ENCODE data around the gene NLRC3. TPM values are rescaled to one million over a fixed set of nuclear protein-coding genes. Genes with fewer than 3 reads are reported as not detected.
A peak's percentile ranks its signal among the peaks of the same experiment; 100 is the strongest.
"Not testable (repeated sequence)": the region's sequence is repeated elsewhere in the genome, so short reads cannot be mapped to it uniquely, and the experiment has no call there.

The NLRC3 gene
- total and polyA plus RNA-seq, 9 donors: 0.10 to 1.3 (median 0.23) TPM

GRCh38 chr16:3510416-3510815 is 66.8 kb downstream of the NLRC3 start:
- DNase-seq: peak in 1 of 5 donors; percentile 22
- H3K4me1 ChIP-seq (ENCODE audit: insufficient read depth): no peaks in the 10 kb centered on the region
- 92 to 96% (median 93%) methylated on average over 10 of the region's 10 CpGs for WGBS, 3 donors

DNA sequence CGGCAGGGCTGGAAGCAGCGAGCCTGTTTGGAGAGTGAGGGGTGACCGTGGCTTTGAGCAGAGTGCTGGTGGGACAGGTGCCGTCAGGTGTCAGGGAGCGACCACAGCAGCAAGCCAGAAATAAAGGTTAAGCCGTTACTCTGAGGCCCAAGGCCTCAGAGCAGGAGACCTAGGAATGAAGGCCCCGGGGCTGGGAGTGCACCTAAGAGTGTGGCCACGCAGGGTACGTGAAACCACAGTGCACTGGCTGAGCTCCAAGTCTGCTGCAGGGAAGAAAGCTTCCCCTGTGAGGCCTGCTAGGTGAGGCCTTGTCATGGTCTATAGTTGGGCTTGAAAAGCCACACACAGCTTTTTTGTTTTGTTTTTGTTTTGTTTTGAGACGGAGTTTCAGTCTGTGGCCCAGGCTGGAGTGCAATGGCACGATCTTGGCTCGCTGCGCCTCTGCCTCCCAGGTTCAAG is 67.7 kb downstream of the NLRC3 start:
- no peak overlapping the region for H3K27ac ChIP-seq
- no peak overlapping the region for H3K4me3 ChIP-seq
- H3K27me3 ChIP-seq: no peaks in the 10 kb centered on the region
- H3K4me1 ChIP-seq (ENCODE audit: insufficient read depth): no peaks in the 10 kb centered on the region
- DNase-seq: peak in 1 of 5 donors; percentile 26
- intact Hi-C loops (cut with DNase I): no loop called here
- 81 to 86% (median 82%) methylated on average over 13 of the region's 13 CpGs for WGBS, 3 donors
- TF ChIP-seq POLR2A (IDR thresholded peaks at IDR 0.05): no peak
- H3K9me3 ChIP-seq: no peaks in the 10 kb centered on the region
- no peaks in the 10 kb centered on the region for H3K36me3 ChIP-seq

More at GRCh38 chr16:3510416-3510815, 66.8 kb downstream of the NLRC3 start:
- Histone ChIP-seq H3K9me3 (no peaks in the 10 kb centered on the region), H3K4me3 (no peak overlapping the region), H3K27me3 (no peaks in the 10 kb centered on the region), H3K27ac (no peak overlapping the region), H3K36me3 (no peaks in the 10 kb centered on the region)
- TF ChIP-seq CTCF (IDR thresholded peaks at IDR 0.05): no peak
- no peak for TF ChIP-seq EP300 (IDR thresholded peaks at IDR 0.05)
- TF ChIP-seq POLR2A (IDR thresholded peaks at IDR 0.05): no peak
- intact Hi-C loops (cut with DNase I): no loop called here

GRCh38 chr16:3508736-3509135 is 68.5 kb downstream of the NLRC3 start:
- WGBS, 3 donors: 87 to 90% (median 90%) methylated on average over 7 of the region's 7 CpGs
- Histone ChIP-seq H3K4me1 (ENCODE audit: insufficient read depth) (no peaks in the 10 kb centered on the region), H3K9me3 (no peaks in the 10 kb centered on the region), H3K4me3 (no peak overlapping the region), H3K27ac (no peak overlapping the region), H3K36me3 (no peaks in the 10 kb centered on the region), H3K27me3 (no peaks in the 10 kb centered on the region)
- intact Hi-C loops (cut with DNase I): no loop called here
- TF ChIP-seq EP300 (IDR thresholded peaks at IDR 0.05): no peak
- no peak for TF ChIP-seq CTCF (IDR thresholded peaks at IDR 0.05)
- DNase-seq: peak in 1 of 5 donors; percentile 18

- intact Hi-C loops (cut with DNase I): no loop called here
- Histone ChIP-seq H3K27ac (no peak overlapping the region), H3K4me3 (no peak overlapping the region), H3K27me3 (no peaks in the 10 kb centered on the region), H3K9me3 (no peaks in the 10 kb centered on the region), H3K36me3 (no peaks in the 10 kb centered on the region), H3K4me1 (ENCODE audit: insufficient read depth) (peaks cover 6% of the 10 kb centered on the region)
- TF ChIP-seq CTCF (IDR thresholded peaks at IDR 0.05) (no peak), POLR2A (IDR thresholded peaks at IDR 0.05) (no peak), EP300 (IDR thresholded peaks at IDR 0.05) (no peak)
- WGBS, 3 donors: 86 to 89% (median 88%) methylated on average over 6 of the region's 6 CpGs
- peak in 1 of 5 donors; percentile 19 for DNase-seq
Measured at GRCh38 chr16:3503523-3503922, 73.7 kb downstream of the NLRC3 start.

GRCh38 chr16:3501783-3502400 is 75.3 kb downstream of the NLRC3 start:
- intact Hi-C loops (cut with DNase I): no loop called here
- TF ChIP-seq CTCF (IDR thresholded peaks at IDR 0.05): no peak
- no peak for TF ChIP-seq EP300 (IDR thresholded peaks at IDR 0.05)
- TF ChIP-seq POLR2A (IDR thresholded peaks at IDR 0.05): no peak
- 61 to 72% (median 66%) methylated on average over 22 of the region's 22 CpGs for WGBS, 3 donors
- no peaks in the 10 kb centered on the region for H3K36me3 ChIP-seq
- no peak overlapping the region for H3K27ac ChIP-seq
- H3K4me1 ChIP-seq (ENCODE audit: insufficient read depth): peaks cover 6% of the 10 kb centered on the region
- H3K9me3 ChIP-seq: no peaks in the 10 kb centered on the region
- no peaks in the 10 kb centered on the region for H3K27me3 ChIP-seq
- H3K4me3 ChIP-seq: peak overlapping the region; percentile 76
- peak in 1 of 5 donors; percentile 29 for DNase-seq

GRCh38 chr16:3501412-3501761 is 75.8 kb downstream of the NLRC3 start:
- H3K4me1 ChIP-seq (ENCODE audit: insufficient read depth); H3K36me3 ChIP-seq; intact Hi-C loops (cut with DNase I); H3K27me3 ChIP-seq; H3K9me3 ChIP-seq: not testable (repeated sequence)
- WGBS, 3 donors: 2 to 9% (median 6%) methylated on average over 24 of the region's 24 CpGs
- peak overlapping the region; percentile 76 for H3K4me3 ChIP-seq
- peak in 1 of 5 donors; percentile 33 for DNase-seq
- H3K27ac ChIP-seq: peak overlapping the region in 1 of 2 donors; percentile 50
